Fibroblast of the aortic adventitia (primary cell): ENCODE data around the gene ABCA3. TPM values are rescaled to one million over a fixed set of nuclear protein-coding genes. Genes with fewer than 3 reads are reported as not detected.

ENCODE experiments used
- DNase-seq: peaks from one replicate; pipeline ENCODE4 v3.0.0-alpha.2; 2010; ENCODE audit warnings: low read depth
- H3K4me3 ChIP-seq: 2 replicates; pipeline ENCODE4 v1.5.1; 2011; ENCODE audit warnings: low read depth, mild to moderate bottlenecking, control low read depth, low read length, moderate library complexity
- total RNA-seq: library from RNA; depleted of rRNA; stranded (reverse); fragments of >200 nt; gene quantifications from 2 replicates; pipeline ENCODE4 v1.2.3, GENCODE V29; 2012; ENCODE audit warnings: low replicate concordance
- TF ChIP-seq, protein P1 (sequence below): IDR thresholded peaks from 2 replicates; pipeline ENCODE4 v1.5.1; 2011; ENCODE audit warnings: mild to moderate bottlenecking, low read length, control low read depth, inconsistent platforms; ENCODE audit not compliant: insufficient read depth

ABCA3 gene
- total RNA-seq, 1 donor, result 1.8 TPM

DNA sequence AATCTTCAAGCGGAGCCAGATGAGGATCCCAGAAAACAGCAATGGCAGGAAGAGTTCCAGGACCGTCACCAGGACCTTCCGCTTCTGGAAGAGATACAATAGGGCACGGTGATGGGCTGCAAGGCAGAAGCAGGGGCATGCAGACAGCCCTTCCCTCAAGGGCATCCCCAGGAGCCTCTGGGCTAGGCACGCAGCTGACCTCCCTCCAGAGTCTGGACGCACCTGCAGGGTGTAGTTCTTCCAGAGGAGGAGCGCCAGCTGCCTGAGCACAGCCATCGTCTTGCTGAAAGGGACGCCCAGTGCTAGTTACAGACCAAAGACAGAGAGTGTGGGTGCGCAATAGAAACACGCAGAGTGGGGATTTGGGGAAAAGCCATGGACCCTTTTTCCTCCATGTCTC, 14.3 kb downstream of the ABCA3 start:
- TF ChIP-seq, protein P1, sequence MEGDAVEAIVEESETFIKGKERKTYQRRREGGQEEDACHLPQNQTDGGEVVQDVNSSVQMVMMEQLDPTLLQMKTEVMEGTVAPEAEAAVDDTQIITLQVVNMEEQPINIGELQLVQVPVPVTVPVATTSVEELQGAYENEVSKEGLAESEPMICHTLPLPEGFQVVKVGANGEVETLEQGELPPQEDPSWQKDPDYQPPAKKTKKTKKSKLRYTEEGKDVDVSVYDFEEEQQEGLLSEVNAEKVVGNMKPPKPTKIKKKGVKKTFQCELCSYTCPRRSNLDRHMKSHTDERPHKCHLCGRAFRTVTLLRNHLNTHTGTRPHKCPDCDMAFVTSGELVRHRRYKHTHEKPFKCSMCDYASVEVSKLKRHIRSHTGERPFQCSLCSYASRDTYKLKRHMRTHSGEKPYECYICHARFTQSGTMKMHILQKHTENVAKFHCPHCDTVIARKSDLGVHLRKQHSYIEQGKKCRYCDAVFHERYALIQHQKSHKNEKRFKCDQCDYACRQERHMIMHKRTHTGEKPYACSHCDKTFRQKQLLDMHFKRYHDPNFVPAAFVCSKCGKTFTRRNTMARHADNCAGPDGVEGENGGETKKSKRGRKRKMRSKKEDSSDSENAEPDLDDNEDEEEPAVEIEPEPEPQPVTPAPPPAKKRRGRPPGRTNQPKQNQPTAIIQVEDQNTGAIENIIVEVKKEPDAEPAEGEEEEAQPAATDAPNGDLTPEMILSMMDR, result no peak
- H3K4me3 ChIP-seq, result no peak overlapping the region
- no peak for DNase-seq

DNA sequence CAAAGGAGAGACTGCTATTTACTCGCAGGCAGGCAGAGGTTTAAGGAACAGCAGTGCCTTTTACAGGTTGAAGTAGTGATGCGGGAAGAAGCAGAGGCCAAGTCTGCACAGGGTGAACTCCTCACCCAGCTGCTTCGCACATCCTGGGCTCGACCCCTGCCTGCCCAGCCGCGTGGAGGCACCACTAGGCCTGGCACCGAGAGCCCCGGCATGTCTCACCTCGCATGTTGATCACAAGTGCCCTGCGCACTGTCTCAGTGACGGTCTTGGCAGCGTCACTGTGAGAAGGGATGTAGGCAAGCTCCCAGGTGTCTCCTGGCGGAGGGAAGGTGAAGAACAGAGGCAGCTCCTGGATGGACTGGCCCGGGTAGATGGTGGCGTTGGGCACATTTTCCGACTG, 14.7 kb downstream of the ABCA3 start:
- TF ChIP-seq, protein P1, result no peak
- H3K4me3 ChIP-seq, result no peak overlapping the region
- DNase-seq, result no peak

DNA sequence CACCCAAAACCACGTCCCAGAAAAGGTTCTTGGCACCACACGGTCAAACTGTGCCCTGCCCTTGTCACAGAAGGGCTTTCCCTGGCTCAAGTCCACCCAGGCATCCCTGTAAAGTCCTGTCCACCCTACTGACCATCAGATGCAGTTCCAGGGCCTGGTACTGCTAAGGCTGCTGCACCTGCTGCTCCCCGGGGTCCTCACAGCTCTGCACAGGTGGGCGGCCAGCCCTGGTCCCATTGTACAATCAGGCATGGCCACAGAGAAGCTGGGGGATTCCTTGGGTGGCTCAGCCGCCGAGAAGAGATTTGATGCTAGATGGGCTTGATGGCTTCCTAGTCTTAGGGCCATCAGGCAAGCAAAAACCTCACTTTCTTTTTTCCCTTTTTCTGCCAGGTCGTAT, 15.3 kb downstream of the ABCA3 start:
- TF ChIP-seq, protein P1, result no peak
- no peak overlapping the region for H3K4me3 ChIP-seq
- no peak for DNase-seq

DNA sequence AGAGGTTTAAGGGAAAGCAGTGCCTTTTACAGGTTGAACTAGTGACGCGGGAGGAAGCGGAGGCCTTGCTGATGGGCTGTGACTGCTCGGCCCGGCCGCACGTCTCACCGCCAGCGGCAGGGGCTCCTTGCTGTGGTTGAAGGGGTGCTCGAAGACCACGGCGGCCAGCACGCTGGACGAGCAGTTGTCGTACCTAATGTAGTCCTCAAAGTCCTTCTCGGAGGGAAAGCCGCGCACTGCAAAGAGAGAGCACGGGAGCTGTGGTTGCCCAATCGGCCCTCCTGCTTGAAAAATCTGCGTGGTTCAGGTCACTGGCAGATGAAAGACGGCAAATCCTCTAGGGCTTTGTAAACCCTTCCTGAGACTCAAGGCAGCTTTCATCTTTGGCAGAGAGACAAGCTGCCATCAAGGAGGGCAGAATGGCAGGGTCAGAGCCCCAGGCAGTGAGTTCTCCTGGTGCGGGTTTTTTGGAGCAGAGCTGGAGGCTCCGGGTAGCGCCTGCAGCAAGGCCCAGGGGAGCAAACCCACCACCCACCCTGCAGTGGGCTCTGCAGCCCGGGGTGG, 16.1 kb downstream of the ABCA3 start:
- H3K4me3 ChIP-seq, result no peak overlapping the region
- TF ChIP-seq, protein P1, result no peak
- no peak for DNase-seq

DNA sequence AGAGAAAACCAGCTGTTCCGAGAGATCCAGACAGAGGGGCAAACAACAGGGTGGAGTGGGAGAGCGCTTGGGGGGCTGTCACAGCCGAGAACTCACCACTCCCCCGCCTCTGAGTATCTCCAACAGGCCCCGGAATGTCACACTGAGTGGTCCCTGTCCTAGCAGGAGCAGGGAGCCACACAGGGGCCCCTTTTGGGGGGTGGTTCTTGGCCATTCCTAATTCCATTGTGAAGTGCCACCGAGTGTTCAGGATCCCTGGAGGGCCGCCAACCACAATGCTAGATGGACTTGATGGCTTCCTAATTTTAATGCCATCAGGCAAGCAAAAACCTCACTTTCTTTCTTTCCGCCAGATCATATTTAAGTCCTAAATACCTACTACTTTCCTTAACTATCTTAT, 16.8 kb downstream of the ABCA3 start:
- no peak overlapping the region for H3K4me3 ChIP-seq
- TF ChIP-seq, protein P1, result no peak
- DNase-seq, result no peak

DNA sequence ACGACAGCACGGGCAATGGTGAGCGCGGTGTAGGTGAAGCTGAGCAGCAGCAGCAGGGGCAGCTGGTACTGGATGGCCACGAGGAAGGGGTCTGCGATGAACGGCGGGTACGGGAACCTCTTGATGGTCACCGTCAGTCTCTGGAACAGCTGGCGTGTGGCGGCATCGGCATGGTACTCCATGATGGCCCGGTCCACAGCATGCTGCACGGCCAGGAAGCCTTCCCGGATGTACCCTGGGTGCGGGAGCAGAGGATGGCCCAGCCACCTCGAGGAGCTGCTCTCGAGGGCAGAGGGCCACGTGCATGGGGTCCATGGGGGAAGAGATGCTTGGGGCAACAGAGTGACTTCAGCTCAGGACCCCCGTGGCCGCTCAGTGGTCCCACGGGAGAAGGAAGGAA, 20.9 kb downstream of the ABCA3 start:
- no peak overlapping the region for H3K4me3 ChIP-seq
- no peak for DNase-seq
- TF ChIP-seq, protein P1, result no peak
